LNCAP (cell line): Measurements from ENCODE around the gene ZSCAN5C.
"Not testable (repeated sequence)": the region's sequence is repeated elsewhere in the genome, so short reads cannot be mapped to it uniquely, and the experiment has no call there.

Experiments
- TF ChIP-seq, protein P1 (sequence below): fragments of 450-650 bp; IDR thresholded peaks from 2 replicates; pipeline ENCODE4 v1.5.1; 2017; ENCODE audit warnings: mild to moderate bottlenecking

The ZSCAN5C gene

DNA sequence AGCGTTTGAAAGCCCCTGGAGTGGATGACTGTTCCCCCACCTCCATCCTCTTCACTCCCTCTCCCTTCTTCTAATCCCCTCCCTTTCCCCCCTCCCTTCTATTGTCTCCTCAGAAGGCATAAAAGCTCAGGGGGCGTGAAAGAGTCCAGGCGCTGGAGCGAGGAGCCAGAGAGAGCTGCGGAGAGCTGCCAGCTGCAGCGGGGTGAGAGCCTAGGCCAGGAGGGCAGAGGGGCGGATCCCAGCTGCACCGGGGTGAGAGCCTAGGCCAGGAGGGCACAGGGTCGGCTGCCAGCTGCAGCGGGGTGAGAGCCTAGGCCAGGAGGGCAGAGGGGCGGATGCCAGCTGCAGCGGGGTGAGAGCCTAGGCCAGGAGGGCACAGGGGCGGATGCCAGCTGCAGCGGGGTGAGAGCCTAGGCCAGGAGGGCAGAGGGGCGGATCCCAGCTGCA is 26.2 kb upstream of the ZSCAN5C start, which contains the start of gene GALP:
Gene GALP, plus strand, starts transcription at position 148 of the 447 bp plus-strand sequence. CDS start 1,101 bp downstream, outside the sequence.
- TF ChIP-seq, protein P1, sequence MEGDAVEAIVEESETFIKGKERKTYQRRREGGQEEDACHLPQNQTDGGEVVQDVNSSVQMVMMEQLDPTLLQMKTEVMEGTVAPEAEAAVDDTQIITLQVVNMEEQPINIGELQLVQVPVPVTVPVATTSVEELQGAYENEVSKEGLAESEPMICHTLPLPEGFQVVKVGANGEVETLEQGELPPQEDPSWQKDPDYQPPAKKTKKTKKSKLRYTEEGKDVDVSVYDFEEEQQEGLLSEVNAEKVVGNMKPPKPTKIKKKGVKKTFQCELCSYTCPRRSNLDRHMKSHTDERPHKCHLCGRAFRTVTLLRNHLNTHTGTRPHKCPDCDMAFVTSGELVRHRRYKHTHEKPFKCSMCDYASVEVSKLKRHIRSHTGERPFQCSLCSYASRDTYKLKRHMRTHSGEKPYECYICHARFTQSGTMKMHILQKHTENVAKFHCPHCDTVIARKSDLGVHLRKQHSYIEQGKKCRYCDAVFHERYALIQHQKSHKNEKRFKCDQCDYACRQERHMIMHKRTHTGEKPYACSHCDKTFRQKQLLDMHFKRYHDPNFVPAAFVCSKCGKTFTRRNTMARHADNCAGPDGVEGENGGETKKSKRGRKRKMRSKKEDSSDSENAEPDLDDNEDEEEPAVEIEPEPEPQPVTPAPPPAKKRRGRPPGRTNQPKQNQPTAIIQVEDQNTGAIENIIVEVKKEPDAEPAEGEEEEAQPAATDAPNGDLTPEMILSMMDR, result not testable (repeated sequence)

DNA sequence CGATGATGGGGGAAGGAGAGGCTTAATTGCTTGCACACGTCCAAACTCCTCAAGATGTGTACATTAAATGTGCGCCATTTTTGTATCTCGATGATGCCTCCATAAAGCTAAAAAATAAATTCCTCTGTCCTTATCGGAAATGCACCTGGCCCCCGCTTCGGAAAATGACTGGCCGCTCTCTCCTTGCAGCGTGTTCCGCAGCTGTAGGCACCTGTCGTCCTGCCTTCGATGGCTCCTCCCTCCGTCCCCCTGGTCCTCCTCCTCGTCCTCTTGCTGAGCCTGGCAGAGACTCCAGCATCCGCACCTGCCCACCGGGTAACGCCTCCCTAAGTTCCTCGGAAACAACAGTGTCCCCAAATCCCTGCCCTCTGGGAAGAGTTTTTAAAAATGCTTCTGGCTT is 25.2 kb upstream of the ZSCAN5C start:
- TF ChIP-seq, protein P1, result no peak

- TF ChIP-seq, protein P1, result no peak
These were observed 24.4 kb upstream of the ZSCAN5C start for GRCh38 chr19:56177564-56178243.

DNA sequence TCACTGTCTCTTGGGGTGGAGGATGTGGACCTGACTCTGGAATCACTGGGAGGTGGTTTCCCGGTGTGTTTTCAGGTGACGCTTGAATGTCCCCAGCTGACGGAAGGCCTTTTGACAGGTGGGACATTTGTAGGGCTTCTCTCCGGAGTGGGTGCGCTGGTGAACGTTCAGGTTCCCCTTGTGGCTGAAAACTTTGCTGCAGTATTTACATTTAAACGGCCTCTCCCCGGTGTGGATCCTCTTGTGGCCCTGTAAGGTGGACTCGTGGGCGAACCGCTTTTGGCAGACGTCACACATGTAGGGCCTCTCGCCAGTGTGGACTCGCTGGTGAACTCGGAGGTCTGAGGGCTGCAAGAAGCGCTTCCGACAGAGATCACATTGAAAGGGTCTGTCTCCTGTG is 12.3 kb upstream of the ZSCAN5C start:
- TF ChIP-seq, protein P1, result no peak

DNA sequence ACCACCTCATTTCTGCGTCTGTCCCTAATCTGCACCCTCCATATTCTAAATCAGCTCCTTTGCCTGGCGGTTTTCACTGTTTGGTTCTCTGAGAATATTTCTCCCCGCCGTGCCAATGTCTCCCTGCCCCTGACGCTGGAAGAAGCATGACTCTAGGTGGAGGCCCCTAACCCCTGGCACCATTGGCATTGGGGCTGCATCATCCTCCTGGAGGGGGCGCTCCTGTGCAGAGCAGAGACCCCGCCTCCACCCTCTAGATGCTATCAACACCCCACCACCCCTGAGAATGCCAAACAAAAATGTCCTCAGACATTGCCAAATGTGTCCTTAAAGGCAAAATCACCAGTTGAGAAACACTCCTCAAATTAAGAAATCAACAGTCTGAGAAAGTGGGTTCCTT is 11.0 kb upstream of the ZSCAN5C start:
- TF ChIP-seq, protein P1, result no peak

DNA sequence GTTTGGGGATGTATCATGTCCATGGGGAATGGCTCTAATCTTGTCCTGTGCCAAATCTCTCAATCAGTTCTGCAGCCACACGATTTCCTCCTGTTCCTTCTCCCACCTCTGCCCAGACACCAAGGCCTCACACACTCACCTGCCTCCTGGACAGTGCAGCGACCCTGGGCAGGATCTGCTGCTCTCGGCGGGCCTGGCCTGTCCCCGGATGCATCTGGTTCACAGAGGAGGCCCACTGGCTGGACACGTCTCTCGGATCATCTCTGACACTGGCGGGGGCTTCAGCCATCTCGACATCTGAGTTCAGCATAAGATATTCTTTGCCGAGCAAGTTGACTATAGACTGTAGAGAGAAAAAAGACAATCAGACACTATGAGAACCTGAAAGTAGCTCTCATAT is 10.4 kb upstream of the ZSCAN5C start:
- TF ChIP-seq, protein P1, result no peak

DNA sequence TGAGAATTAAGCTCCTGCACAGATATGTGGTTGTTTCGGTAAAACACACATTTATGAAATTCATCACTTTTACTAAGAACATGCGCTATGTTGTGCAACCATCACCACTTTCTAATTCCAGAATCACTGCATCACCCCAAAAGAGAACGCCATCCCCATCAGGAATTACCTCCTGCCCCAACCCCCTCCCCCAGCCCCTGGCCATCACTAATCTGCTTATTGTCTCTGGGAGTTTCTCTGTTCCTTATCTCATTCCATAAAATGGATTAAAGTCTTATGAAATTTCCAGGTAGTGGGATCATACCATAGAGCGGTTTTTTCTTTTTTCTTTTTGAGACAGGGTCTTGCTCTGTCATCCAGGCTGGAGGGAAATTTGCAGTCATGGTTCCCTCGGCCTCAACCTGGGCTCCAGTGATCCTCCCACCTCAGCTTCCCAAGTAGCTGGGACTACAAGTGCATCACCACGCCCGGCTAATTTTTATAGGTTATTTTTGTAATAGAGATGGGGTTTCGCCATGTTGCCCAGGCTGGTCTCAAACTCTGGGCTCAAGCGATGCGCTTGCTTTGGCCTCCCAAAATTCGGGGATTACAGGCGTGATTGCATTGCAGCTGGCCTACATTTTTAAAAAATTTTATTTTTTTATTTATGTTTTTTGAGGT is 8.0 kb upstream of the ZSCAN5C start:
- TF ChIP-seq, protein P1, result no peak
